Activated T-cell treated with anti-CD3 and anti-CD28 coated beads, Interleukin-2, amount 50 U/mL, for 72 hours (primary cell): Measurements from ENCODE around the gene NPC1. TPM values are rescaled to one million over a fixed set of nuclear protein-coding genes. Genes with fewer than 3 reads are reported as not detected.
A peak's percentile ranks its signal among the peaks of the same experiment; 100 is the strongest.
"Not testable (repeated sequence)": the region's sequence is repeated elsewhere in the genome, so short reads cannot be mapped to it uniquely, and the experiment has no call there.

Experiments
- ATAC-seq, 2 donors: fragments of 150-1000 bp; cut with Tn5 transposase; replicated peaks in 1 of 2; 2 replicates each; pipeline ENCODE4 v1.10.0; 2021; ENCODE audit warnings: moderate library complexity in 2 of 2, mild to moderate bottlenecking in 1 of 2
- DNase-seq, 2 donors: peaks; one replicate each; pipeline ENCODE4 v3.0.0; 2021 to 2022; ENCODE audit warnings: mixed read lengths in 1 of 2
- H3K27ac Mint-ChIP-seq: one replicate; pipeline ENCODE4 v1.8.0; 2022; ENCODE audit warnings: mild to moderate bottlenecking, moderate library complexity, mixed read lengths
- H3K27me3 Mint-ChIP-seq: one replicate; pipeline ENCODE4 v1.8.0; 2022; ENCODE audit warnings: low read depth, mixed read lengths
- H3K36me3 Mint-ChIP-seq, 2 donors: one replicate each; pipeline ENCODE4 v1.8.0; 2022; ENCODE audit warnings: mixed read lengths in 2 of 2, mild to moderate bottlenecking in 1 of 2; ENCODE audit not compliant: insufficient read depth in 2 of 2
- H3K4me1 Mint-ChIP-seq: one replicate; pipeline ENCODE4 v1.8.0; 2022; ENCODE audit warnings: low read depth, mixed read lengths
- H3K4me3 Mint-ChIP-seq, 2 donors: one replicate each; pipeline ENCODE4 v1.8.0; 2022; ENCODE audit warnings: mild to moderate bottlenecking in 2 of 2, mixed read lengths in 2 of 2, moderate library complexity in 2 of 2
- H3K9me3 Mint-ChIP-seq, 2 donors: one replicate each; pipeline ENCODE4 v1.8.0; 2022; ENCODE audit warnings: mixed read lengths in 2 of 2
- total RNA-seq, 2 donors: library from RNA; stranded (reverse); gene quantifications; one replicate each; pipeline ENCODE4 v1.2.3, GENCODE V29; 2022

Gene NPC1
- total RNA-seq, 2 donors from 2014 or later: 29.3 to 32.4 TPM

DNA sequence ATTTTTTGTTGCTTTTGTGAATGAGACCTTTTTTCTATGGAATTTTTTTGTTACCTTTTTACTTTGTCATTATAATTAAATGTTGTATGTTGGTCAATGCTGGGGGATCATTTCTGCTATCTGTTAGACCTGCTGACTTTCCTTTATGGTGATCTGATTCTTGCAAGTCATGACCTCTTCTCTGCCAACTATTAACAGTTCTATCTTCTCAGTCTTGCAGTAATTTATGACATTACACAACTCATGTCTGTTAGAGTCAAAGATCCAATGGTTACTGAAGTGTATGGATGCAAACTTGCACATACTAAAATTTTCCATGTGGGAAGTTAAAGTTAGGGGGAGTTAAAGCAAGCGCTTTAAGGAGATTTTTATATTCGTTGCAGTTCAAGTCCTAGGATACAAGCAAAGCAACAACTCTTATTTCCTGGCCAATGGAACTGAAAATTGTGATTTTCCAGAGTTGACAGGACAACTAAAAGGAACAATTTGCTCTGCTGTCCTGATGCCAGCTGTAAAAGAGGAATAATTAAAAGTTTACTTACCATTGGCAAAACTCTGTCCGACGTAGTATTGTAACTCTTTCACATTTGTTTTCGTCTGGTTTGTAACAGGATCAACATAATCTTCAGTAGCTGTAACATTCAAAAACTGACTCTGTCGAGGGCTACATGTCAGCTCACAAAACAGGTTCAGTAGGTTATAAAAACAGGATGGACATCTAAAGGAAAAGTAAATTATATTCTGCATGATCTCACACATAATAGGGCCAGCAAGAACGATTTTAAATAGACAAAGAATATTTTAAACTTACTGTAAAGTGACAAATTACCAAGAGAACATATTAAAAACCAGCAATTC, 17.8 kb downstream of the NPC1 start:
- H3K9me3 Mint-ChIP-seq: no peaks in the 10 kb centered on the region
- H3K4me1 Mint-ChIP-seq: peaks cover 22% of the 10 kb centered on the region
- H3K4me3 Mint-ChIP-seq: no peak overlapping the region
- no peaks in the 10 kb centered on the region for H3K27me3 Mint-ChIP-seq
- DNase-seq (no peak), ATAC-seq (no peak)
- peak overlapping the region; percentile 60 for H3K27ac Mint-ChIP-seq
- H3K36me3 Mint-ChIP-seq: peaks cover 8 to 25% of the 10 kb centered on the region in 2 donors

DNA sequence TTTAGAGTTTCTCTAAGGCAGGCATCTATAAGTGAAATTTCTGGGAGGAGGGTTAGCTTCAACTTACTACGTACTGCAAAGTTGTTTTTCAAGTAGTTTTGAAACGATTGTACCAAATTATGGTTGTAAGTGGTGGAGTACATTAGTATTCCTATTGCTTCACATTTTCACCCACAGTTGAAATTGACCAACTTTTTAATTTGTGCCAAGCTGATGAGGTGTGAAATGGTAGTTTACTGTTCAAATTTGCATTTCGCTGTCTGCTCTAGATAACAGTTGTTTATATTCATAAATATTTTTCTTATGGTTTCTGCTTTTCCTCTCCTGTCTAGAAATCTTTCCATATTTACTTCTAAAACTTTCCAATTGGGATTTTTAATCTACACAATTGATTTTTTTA, 18.6 kb downstream of the NPC1 start:
- DNase-seq: no peak
- peaks cover 8 to 25% of the 10 kb centered on the region in 2 donors for H3K36me3 Mint-ChIP-seq
- H3K9me3 Mint-ChIP-seq: no peaks in the 10 kb centered on the region
- H3K4me3 Mint-ChIP-seq: no peak overlapping the region
- ATAC-seq: no peak
- peaks cover 22% of the 10 kb centered on the region for H3K4me1 Mint-ChIP-seq
- H3K27me3 Mint-ChIP-seq: no peaks in the 10 kb centered on the region
- no peak overlapping the region for H3K27ac Mint-ChIP-seq

DNA sequence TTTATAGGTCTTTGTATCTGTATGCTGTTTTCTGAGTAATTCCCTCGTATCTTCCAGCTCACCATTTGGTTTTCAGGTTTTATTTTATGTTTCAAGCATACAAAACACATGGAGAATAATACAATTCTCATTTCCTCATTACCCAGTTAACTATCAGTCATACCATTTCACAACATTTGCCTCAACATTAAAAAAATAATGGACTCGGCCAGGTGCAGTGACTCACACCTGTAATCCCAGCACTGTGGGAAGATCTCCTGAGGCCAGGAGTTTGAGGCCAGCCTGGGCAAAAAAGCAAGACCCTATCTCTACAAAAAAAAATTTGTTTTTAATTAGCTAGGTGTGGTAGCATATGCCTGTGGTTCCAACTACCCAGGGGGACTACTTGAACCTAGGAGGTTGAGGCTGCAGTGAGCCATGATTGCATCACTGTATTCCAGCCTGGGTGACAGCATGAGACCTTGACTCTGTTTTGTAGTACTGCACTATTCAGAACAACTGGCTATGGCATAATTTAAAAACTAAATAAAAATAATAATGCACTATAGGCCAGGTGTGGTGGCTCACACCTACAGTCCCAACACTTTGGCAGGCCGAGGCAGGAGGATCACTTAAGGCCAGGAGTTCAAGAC, 20.3 kb downstream of the NPC1 start:
- H3K4me3 Mint-ChIP-seq: no peak overlapping the region
- peaks cover 8 to 29% of the 10 kb centered on the region in 2 donors for H3K36me3 Mint-ChIP-seq
- peaks cover 17% of the 10 kb centered on the region for H3K4me1 Mint-ChIP-seq
- no peaks in the 10 kb centered on the region for H3K27me3 Mint-ChIP-seq
- H3K9me3 Mint-ChIP-seq: no peaks in the 10 kb centered on the region
- DNase-seq (no peak), ATAC-seq (no peak)
- H3K27ac Mint-ChIP-seq: no peak overlapping the region

DNA sequence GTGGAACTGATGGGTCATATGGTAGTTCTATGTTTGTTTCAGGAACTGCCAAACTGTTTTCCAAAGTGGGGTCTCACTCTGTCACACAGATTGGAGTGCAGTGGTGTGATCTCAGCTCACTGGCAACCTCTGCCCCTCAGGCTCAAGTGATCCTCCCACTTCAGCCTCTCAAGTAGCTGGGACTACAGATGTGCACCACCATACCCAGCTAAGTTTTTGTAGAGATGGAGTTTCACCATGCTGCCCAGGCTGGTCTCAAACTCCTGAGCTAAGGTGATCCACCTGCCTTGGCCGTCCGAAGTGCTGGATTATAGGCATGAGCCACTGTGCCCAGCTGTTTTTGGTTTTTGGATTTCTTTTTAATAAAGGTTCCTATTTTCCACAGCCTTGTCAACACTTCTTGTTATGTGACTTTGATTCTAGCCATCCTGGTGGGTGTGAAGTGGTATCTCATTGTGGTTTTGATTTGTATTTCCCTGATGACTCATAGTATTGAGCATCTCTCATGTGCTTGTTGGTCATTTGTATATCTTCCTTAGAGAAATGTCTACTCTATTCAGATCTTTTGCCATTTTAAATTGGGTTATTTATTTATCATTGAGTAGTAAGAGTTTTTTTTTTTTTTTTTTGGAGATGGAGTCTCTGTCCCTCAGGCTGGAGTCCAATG, 22.8 kb downstream of the NPC1 start:
- H3K4me3 Mint-ChIP-seq: peak overlapping the region in 1 of 2 donors; percentile 15
- H3K4me1 Mint-ChIP-seq: peaks cover 17% of the 10 kb centered on the region
- peaks cover 8 to 32% of the 10 kb centered on the region in 2 donors for H3K36me3 Mint-ChIP-seq
- no peaks in the 10 kb centered on the region for H3K27me3 Mint-ChIP-seq
- DNase-seq: peak in 1 of 2 donors; percentile 11
- ATAC-seq: peak; percentile 94
- H3K9me3 Mint-ChIP-seq: no peaks in the 10 kb centered on the region
- no peak overlapping the region for H3K27ac Mint-ChIP-seq

DNA sequence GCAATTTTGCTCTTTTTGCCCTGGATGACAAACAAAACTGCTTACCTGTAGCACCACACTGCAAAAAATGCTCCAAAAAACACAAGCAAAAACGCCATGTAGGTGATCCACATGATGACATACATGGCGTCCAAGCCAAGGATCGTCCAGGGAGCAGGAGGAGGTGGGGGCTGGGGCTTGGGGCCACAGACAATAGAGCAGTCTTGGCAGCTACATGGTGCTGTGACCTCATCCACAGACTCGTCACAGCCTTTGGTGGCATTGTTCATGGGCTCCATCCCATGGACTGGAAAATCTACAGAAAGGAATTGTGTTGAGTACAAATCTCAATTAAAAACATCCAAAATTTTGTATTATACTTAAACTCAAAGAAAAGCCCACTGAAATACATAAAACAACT, 26.1 kb downstream of the NPC1 start:
- H3K4me3 Mint-ChIP-seq: no peak overlapping the region
- ATAC-seq (no peak), DNase-seq (no peak)
- no peak overlapping the region for H3K27ac Mint-ChIP-seq
- H3K27me3 Mint-ChIP-seq: no peaks in the 10 kb centered on the region
- H3K36me3 Mint-ChIP-seq: peaks cover 2 to 22% of the 10 kb centered on the region in 2 donors
- no peaks in the 10 kb centered on the region for H3K9me3 Mint-ChIP-seq
- H3K4me1 Mint-ChIP-seq: peaks cover 17% of the 10 kb centered on the region

DNA sequence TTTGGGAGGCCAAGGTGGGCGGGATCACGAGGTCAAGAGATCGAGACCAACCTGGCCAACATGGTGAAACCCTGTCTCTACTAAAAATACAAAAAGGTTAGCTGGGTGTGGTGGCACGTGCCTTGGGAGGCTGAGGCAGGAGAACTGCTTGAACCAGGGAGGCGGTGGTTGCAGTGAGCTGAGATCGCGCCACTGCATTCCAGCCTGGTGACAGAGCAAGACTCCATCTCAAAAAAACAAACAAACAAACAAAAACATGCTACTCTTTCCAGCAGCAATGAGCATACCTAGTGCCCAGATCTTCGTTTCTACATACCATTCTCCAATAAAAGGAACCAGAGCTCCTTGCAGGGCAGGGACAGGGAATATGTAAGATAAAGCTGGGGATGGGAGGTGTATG, 28.8 kb downstream of the NPC1 start:
- not testable (repeated sequence) for H3K4me1 Mint-ChIP-seq, H3K27ac Mint-ChIP-seq, H3K4me3 Mint-ChIP-seq, DNase-seq, ATAC-seq, H3K9me3 Mint-ChIP-seq, H3K27me3 Mint-ChIP-seq
- peaks cover 4 to 22% of the 10 kb centered on the region in 2 donors for H3K36me3 Mint-ChIP-seq

DNA sequence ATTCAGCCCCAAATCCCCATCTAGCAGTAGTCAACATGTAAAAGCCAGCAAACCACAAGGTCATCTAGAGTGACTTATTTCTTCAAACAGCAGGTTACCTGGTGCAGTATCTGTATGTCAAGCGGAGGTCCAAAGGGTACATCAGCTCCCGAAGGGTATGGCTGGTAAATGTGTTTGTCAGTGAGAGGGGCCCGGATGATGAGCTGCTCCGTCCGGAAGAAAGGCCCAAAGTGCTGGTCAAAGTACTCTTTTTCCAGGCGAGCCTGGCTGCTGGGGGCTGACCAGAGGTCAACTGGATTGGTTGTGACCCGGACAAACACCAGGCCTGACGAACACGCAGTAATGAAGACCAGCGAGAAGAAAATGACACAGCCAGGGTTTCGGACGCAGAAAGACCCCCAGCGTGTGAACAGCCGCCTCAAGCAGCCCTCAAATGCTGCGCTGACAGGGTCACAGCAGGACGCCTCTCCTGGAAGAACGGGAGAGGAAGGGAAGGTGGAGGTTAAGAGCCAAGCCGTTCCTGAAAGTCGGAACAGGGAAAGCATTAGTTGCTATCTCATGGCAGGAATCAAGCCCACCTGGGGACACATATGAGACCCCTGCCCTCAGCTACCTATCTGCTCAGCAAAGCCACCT, 30.0 kb downstream of the NPC1 start:
- Mint-ChIP-seq H3K4me3 (no peak overlapping the region), H3K27ac (no peak overlapping the region), H3K9me3 (no peaks in the 10 kb centered on the region), H3K36me3 (peaks cover 6 to 24% of the 10 kb centered on the region in 2 donors), H3K4me1 (no peaks in the 10 kb centered on the region), H3K27me3 (no peaks in the 10 kb centered on the region)
- DNase-seq: no peak
- no peak for ATAC-seq

DNA sequence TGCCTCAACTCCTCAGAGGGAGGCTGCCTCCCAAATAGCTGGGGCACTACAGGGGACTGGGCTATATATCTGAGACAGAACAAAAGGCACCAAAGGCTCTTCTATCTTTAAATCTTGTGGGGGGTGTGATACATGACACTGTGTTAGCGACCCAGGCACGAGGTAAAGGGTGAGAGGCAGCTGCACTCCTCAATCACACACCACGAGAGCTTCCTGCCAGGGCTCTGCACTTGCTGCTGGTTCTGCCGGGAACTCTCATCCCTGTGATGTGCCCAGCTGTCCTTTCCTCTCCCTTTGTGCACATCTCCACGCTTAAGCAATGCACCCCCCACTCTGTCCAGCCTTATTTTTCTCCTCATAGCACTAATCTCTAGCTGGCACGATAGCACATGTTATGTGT, 32.4 kb downstream of the NPC1 start:
- no peaks in the 10 kb centered on the region for H3K9me3 Mint-ChIP-seq
- no peaks in the 10 kb centered on the region for H3K27me3 Mint-ChIP-seq
- H3K4me3 Mint-ChIP-seq: no peak overlapping the region
- no peak for ATAC-seq
- H3K4me1 Mint-ChIP-seq: no peaks in the 10 kb centered on the region
- H3K36me3 Mint-ChIP-seq: peaks cover 6 to 18% of the 10 kb centered on the region in 2 donors
- H3K27ac Mint-ChIP-seq: no peak overlapping the region
- DNase-seq: no peak

DNA sequence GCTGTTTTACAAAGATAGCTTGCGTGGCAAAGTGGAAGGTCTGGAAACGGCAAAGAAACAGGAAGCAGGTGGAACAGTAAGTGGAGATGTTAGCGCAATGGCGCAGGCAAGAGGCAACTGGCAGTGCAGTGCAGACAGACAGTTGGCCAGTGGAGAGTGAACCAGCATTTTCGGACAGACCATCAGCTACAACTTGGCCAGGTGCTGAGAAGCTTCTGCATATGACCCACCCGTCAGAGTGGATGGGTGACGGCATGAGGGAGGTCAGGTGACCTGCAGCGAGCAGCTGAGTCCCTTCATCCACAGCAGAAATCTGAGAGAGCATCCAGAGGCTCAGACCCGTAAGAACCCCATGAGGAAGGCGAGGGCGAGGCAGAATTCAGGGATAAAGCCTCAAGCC, 33.8 kb downstream of the NPC1 start:
- ATAC-seq (no peak), DNase-seq (no peak)
- Mint-ChIP-seq H3K27ac (no peak overlapping the region), H3K36me3 (peaks cover 6 to 19% of the 10 kb centered on the region in 2 donors), H3K9me3 (no peaks in the 10 kb centered on the region), H3K4me1 (no peaks in the 10 kb centered on the region), H3K4me3 (no peak overlapping the region), H3K27me3 (no peaks in the 10 kb centered on the region)

DNA sequence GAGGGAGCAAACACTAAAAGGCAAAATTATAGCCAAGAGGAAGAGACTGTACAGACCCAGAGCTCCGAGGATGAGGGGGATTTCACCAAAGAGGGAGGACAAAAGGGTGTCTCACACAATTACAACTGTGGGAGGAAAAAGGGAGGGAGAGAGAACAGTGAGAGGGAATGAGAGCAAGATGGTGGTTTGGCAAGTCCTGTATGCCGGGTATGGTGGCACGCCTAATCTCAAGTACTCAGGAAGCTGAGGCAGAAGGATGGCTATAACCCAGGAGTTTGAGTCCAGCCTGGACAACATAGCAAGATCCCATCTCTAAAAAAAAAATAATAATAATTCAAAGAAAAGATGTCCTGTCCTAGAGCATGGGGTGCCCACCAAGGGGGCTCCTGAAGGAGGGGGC, 34.3 kb downstream of the NPC1 start:
- H3K4me3 Mint-ChIP-seq: no peak overlapping the region
- no peak overlapping the region for H3K27ac Mint-ChIP-seq
- DNase-seq (no peak), ATAC-seq (no peak)
- peaks cover 6 to 19% of the 10 kb centered on the region in 2 donors for H3K36me3 Mint-ChIP-seq
- no peaks in the 10 kb centered on the region for H3K27me3 Mint-ChIP-seq
- H3K4me1 Mint-ChIP-seq: no peaks in the 10 kb centered on the region
- no peaks in the 10 kb centered on the region for H3K9me3 Mint-ChIP-seq

DNA sequence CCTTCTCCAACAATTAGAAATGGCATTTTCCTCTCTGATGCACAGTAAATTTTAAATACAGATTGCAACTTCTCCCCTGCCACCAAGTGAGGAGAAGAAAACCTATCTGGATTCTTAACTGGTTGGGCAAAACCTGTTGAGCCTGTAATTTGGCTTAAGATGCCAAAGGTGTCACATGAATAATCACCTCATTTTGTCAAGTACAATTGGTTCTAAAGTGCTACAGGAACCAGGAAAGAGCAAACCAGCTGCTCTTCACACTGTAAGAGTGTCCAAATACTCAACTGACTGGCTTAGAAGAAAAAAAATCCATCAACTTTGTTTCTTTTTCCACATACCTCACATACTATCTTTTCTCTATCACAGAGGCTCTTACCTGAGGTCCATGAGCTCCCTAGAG, 35.4 kb downstream of the NPC1 start:
- no peak overlapping the region for H3K27ac Mint-ChIP-seq
- no peak for ATAC-seq
- H3K4me1 Mint-ChIP-seq: no peaks in the 10 kb centered on the region
- no peak overlapping the region for H3K4me3 Mint-ChIP-seq
- DNase-seq: no peak
- no peaks in the 10 kb centered on the region for H3K27me3 Mint-ChIP-seq
- H3K9me3 Mint-ChIP-seq: no peaks in the 10 kb centered on the region
- H3K36me3 Mint-ChIP-seq: peaks cover 5 to 17% of the 10 kb centered on the region in 2 donors

DNA sequence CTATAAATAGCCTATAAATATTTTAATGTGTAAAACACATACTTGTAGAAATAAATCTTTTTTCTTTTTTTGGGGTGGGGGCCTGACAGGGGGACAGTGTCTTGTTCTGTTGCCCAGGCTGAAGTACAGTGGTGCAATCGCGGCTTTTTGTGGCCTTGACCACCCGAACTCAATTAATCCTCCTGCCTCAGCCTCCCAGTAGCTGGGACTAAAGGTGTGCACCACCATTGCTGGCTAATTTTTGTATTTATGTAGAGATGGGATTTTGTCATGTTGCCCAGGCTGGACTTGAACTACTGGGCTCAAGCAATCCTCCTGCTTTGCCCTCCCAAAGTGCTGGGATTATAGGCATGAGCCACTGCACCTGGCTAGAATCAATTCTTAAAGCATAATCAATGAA, 37.6 kb downstream of the NPC1 start:
- no peak overlapping the region for H3K4me3 Mint-ChIP-seq
- no peaks in the 10 kb centered on the region for H3K27me3 Mint-ChIP-seq
- no peaks in the 10 kb centered on the region for H3K4me1 Mint-ChIP-seq
- ATAC-seq (no peak), DNase-seq (no peak)
- H3K9me3 Mint-ChIP-seq: no peaks in the 10 kb centered on the region
- peaks cover 8 to 11% of the 10 kb centered on the region in 2 donors for H3K36me3 Mint-ChIP-seq
- H3K27ac Mint-ChIP-seq: no peak overlapping the region

DNA sequence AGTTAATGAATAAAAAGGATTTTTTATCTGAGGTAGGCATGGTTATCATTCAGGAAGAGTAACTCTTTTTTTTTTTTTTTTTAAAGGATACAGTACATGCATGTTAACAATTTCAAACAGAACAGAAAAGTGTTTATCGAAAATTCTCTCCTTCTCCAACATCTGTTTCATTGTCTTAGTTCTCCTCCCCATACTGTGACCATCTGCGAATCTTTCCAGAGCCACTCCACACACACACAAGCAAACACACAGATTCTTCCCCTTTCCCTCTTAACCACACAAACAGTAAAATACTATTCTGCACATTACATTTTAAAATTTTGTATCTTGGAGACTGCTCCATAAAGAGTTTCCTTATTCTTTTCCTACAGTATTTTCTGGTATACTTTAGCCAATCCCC, 38.0 kb downstream of the NPC1 start:
- Mint-ChIP-seq H3K9me3 (no peaks in the 10 kb centered on the region), H3K36me3 (peaks cover 9 to 11% of the 10 kb centered on the region in 2 donors), H3K27ac (no peak overlapping the region), H3K4me3 (no peak overlapping the region), H3K4me1 (no peaks in the 10 kb centered on the region), H3K27me3 (no peaks in the 10 kb centered on the region)
- ATAC-seq (no peak), DNase-seq (no peak)
